HG02571 (cell line): ENCODE measurements around the gene IL22RA2.
"Not testable (repeated sequence)": the region's sequence is repeated elsewhere in the genome, so short reads cannot be mapped to it uniquely, and the experiment has no call there.

Source experiments
- ATAC-seq: cut with Tn5 transposase; IDR thresholded peaks from one replicate; pipeline ENCODE4 v1.9.1; 2021; ENCODE audit warnings: mild to moderate bottlenecking, moderate library complexity; ENCODE audit not compliant: unreplicated experiment

Gene IL22RA2, protein sequence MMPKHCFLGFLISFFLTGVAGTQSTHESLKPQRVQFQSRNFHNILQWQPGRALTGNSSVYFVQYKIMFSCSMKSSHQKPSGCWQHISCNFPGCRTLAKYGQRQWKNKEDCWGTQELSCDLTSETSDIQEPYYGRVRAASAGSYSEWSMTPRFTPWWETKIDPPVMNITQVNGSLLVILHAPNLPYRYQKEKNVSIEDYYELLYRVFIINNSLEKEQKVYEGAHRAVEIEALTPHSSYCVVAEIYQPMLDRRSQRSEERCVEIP

DNA sequence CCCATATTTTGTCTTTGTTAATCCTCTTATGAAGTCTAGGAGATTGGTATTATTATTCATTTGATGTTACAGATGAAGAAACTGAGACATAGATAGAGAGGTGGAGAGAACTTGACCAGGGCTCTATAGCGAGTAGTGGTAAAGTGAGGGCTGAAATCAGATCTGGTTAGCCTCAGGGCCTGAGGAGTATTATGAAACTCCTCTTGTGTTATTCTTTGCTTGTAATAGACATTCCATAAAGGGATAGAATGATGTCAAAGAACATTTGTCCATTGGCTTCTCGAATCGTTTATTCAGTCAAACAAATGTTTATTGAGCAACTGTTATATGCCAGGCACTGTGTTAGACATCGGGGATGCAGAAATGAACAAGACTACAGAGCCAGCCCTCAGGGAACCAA, at the start of gene IL22RA2:
TSS of gene IL22RA2 (minus strand) at position 144 of the 400 bp plus-strand sequence. CDS start 11,895 bp downstream, outside the sequence.
- ATAC-seq = no peak

DNA sequence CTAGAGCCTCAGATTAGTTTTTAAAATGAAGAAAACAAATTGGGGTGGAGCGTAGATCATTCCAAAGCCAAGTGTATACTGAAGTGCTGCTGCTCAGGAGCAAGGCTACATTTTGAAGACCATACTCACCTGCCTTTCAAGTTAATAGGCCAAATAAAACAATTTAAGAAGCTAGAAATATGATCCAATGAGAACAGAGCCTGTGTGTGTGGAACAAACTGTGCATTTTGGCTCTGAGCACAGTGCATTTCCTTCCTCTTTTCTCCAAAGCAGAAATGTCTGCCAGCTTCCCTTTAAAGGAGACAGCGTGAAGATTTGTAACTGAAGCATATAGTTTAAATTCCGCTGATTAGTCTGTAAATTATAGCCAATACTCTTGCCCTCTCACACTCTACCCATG, 48.9 kb upstream of the IL22RA2 start:
- ATAC-seq = no peak

DNA sequence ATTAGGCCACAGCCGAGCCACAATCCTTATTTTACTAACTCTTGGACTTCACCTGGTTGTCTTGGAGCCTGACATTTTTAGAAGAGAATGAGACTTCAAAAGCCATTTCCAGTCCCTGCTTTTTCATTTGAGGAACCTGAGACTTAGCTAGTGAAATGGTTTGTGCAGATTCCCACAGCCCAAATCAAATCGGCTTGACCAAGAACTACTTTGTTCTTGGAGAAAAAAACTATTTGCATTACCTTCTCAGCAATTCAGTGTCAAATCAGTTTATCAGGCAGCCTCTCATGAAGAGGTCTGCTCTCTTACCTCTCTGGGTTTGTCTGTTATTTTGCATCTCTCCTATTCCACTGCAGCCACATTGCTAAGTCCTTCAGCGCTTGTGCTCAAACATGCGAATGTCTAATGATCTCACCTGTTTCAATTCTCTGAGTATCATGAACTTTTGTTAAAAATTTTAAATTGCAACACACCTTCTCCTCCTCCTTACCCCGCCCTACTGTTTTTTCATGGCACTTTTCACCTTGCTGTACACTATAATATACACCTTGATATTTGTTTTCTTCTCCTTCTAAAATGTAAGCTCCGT, 46.3 kb upstream of the IL22RA2 start:
- ATAC-seq = no peak

- peak; percentile 93 for ATAC-seq
These were observed 45.6 kb upstream of the IL22RA2 start, which contains the start of gene IFNGR1 for GRCh38 chr6:137218917-137219663. Gene IFNGR1 (minus strand): TSS chr6:137219385. CDS start chr6:137219327, 58 bp downstream.

DNA sequence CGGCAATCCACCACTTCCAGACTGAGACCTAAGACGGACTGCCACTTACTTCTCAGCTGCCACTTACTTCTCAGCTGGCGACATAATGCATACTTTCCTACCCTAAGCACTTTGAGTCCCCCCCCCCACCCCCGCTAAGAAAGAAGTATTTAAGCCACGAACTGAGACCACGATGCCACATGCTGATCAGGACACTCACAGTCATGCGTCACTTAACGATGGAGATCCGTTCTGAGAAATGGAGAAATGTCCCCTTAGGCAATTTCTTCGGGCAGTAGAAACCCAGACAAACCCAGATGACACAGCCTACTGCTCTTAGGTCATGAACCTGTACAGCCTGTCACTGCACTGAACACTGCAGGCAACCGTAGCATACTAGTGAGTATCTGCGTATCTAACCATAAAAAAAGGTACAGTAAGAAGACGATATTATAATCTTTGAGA, 45.1 kb upstream of the IL22RA2 start:
- ATAC-seq = peak; percentile 40

GRCh38 chr6:137217801-137218472, 44.5 kb upstream of the IL22RA2 start:
- no peak for ATAC-seq

- no peak for ATAC-seq
These were observed 43.6 kb upstream of the IL22RA2 start for GRCh38 chr6:137216875-137217553.

GRCh38 chr6:137216106-137216505, 42.7 kb upstream of the IL22RA2 start:
- no peak for ATAC-seq

DNA sequence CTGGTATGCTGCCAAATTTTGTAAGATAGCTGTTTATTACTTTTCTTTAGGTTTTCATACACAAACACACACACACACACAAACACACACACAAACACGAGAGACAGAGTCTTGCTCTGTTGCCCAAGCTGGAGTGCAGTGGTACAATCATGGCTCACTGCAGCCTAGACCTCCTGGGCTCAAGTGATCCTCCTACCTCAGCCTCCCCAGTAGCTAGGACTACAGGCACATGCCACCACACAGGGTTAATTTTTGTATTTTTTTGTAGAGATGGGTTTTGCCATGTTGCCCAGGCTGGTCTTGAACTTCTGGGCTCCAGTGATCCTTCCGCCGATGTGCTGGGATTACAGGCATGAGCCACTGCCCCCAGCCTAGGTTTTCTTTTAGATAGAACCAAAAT, 42.2 kb upstream of the IL22RA2 start:
- ATAC-seq = not testable (repeated sequence)

- no peak for ATAC-seq
These were observed 41.5 kb upstream of the IL22RA2 start for GRCh38 chr6:137214931-137215330.

GRCh38 chr6:137213813-137214212, 40.4 kb upstream of the IL22RA2 start:
- ATAC-seq = no peak

- no peak for ATAC-seq
These were observed 39.9 kb upstream of the IL22RA2 start for GRCh38 chr6:137213331-137213740.

GRCh38 chr6:137211910-137212309, 38.5 kb upstream of the IL22RA2 start:
- no peak for ATAC-seq

DNA sequence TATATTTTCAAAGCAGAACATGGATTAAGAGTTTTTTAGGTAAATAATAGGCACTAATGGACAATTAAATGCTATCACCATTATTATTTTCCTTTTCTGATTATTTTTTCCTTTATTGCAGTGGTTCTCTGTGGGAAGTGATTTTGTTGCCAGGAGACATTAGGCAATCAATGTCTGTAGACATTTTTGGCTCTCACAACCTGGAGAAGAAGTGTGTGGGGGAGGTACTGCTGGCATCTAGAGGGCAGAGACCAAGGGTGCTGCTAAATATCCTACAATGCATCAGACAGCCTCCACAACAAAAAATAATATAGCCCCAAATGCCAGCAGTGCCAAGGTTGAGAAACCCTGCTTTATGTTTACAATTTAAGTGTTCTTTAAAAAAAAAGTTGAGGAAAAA, 37.5 kb upstream of the IL22RA2 start:
- no peak for ATAC-seq

DNA sequence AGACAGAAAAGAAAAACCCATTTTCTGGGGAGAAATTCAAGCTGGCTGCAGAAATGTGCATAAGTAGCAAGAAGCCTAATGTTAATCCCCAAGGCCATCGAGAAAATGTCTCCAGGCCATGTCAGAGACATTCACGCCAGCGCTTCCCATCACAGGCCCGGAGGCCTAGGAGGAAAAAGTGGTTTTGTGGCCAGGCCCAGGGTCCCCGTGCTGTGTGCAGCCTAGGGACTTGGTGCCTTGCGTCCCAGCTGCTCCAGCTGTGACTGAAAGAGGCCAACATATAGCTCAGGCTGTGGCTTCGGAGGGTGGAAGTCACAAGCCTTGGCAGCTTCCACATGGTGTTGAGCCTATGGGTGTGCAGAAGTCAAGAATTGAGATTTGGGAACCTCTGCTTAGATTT, 34.8 kb upstream of the IL22RA2 start:
- ATAC-seq = no peak

GRCh38 chr6:137207457-137207856, 34.0 kb upstream of the IL22RA2 start:
- ATAC-seq = not testable (repeated sequence)

DNA sequence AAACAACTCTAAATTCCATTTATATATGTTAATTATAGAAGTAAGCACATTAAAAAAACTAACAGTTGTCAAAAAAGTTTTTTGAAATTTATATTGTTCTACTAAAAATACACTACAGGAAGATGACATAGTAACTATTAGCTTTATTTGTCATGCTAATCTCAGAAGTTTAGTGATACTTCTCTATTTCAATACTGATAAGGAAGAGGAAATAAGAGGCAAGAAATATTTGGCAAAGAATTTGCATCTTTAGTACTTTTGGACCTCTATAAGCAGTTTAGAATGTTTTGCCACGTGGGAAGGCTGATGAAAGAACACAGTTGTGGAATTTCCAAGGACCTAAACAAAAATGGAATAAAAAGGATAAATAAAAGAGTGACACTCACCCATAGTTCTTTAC, 33.1 kb upstream of the IL22RA2 start:
- no peak for ATAC-seq

GRCh38 chr6:137203256-137203655, 29.8 kb upstream of the IL22RA2 start:
- ATAC-seq = no peak

- ATAC-seq = no peak
These were observed 28.6 kb upstream of the IL22RA2 start for GRCh38 chr6:137202078-137202477.

DNA sequence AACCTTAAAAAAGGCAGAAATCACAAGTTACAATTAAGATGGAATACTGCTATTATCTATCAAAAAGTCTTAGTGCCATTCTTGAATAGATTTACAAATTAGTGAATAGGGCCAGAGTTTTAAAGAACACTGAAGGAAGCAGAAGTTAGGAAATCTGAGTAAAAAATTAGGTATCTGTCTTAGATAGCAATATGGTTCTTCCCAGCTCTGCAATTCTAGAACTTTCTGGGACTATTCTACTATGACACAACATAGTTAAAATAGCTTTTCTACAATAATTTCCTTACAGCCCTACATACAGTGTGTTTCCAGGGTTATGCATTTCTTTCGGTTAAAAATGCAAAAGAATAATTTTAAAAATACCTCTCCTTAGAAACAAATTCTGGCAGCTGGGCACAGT, 27.6 kb upstream of the IL22RA2 start:
- no peak for ATAC-seq

- ATAC-seq = no peak
These were observed 26.8 kb upstream of the IL22RA2 start for GRCh38 chr6:137200288-137200687.
